Neural crest cell (in vitro differentiated cells): ENCODE results near the gene MYOG. TPM values are rescaled to one million over a fixed set of nuclear protein-coding genes. Genes with fewer than 3 reads are reported as not detected.

Source experiments
- DNase-seq: peaks from one replicate; pipeline ENCODE4 v3.0.0; 2021; ENCODE audit warnings: low read depth, mixed read lengths, low spot score
- H3K27ac Mint-ChIP-seq: one replicate; pipeline ENCODE4 v1.8.0; 2021; ENCODE audit warnings: mild to moderate bottlenecking, mixed read lengths; ENCODE audit not compliant: unreplicated experiment
- H3K27me3 Mint-ChIP-seq: 2 replicates; pipeline ENCODE4 v1.8.0; 2021; ENCODE audit warnings: low read depth, mild to moderate bottlenecking, mixed read lengths
- H3K36me3 Mint-ChIP-seq: 2 replicates; pipeline ENCODE4 v1.8.0; 2021; ENCODE audit warnings: low read depth, mild to moderate bottlenecking, mixed read lengths
- H3K4me1 Mint-ChIP-seq: 2 replicates; pipeline ENCODE4 v1.8.0; 2021; ENCODE audit warnings: mixed read lengths
- H3K4me3 Mint-ChIP-seq: one replicate; pipeline ENCODE4 v1.8.0; 2021; ENCODE audit warnings: mild to moderate bottlenecking, mixed read lengths
- H3K9me3 Mint-ChIP-seq: 2 replicates; pipeline ENCODE4 v1.8.0; 2021; ENCODE audit warnings: mixed read lengths
- CTCF ChIP-seq: fragments of 200-600 bp; sonication (generic); conservative IDR thresholded peaks from 2 replicates; pipeline ENCODE4 v1.5.0; 2021; ENCODE audit warnings: antibody characterized with exemption, mild to moderate bottlenecking
- total RNA-seq: library from RNA; stranded (reverse); gene quantifications from 2 replicates; pipeline ENCODE4 v1.2.1, GENCODE V29; 2021

The MYOG gene
- total RNA-seq, 1 donor from 2014 or later: not detected

- peaks cover 13% of the 10 kb centered on the region for H3K27me3 Mint-ChIP-seq
- no peak overlapping the region for H3K27ac Mint-ChIP-seq
- no peaks in the 10 kb centered on the region for H3K36me3 Mint-ChIP-seq
- H3K9me3 Mint-ChIP-seq: no peaks in the 10 kb centered on the region
- DNase-seq: no peak
- TF ChIP-seq CTCF: no peak
- no peaks in the 10 kb centered on the region for H3K4me1 Mint-ChIP-seq
- H3K4me3 Mint-ChIP-seq: no peak overlapping the region
Measured at GRCh38 chr1:203075236-203076030, 10.4 kb downstream of the MYOG start.

- no peak overlapping the region for H3K4me3 Mint-ChIP-seq
- H3K27ac Mint-ChIP-seq: no peak overlapping the region
- H3K4me1 Mint-ChIP-seq: peaks cover 5% of the 10 kb centered on the region
- no peak for TF ChIP-seq CTCF
- no peaks in the 10 kb centered on the region for H3K9me3 Mint-ChIP-seq
- peaks cover 9% of the 10 kb centered on the region for H3K27me3 Mint-ChIP-seq
- DNase-seq: no peak
- no peaks in the 10 kb centered on the region for H3K36me3 Mint-ChIP-seq
Measured at GRCh38 chr1:203074610-203075009, 11.2 kb downstream of the MYOG start.

- Mint-ChIP-seq H3K9me3 (no peaks in the 10 kb centered on the region), H3K27me3 (peaks cover 9% of the 10 kb centered on the region), H3K4me1 (peaks cover 17% of the 10 kb centered on the region), H3K36me3 (no peaks in the 10 kb centered on the region), H3K4me3 (no peak overlapping the region), H3K27ac (no peak overlapping the region)
- no peak for DNase-seq
- no peak for TF ChIP-seq CTCF
Measured at GRCh38 chr1:203073469-203073868, 12.3 kb downstream of the MYOG start.

GRCh38 chr1:203072911-203073310 is 12.9 kb downstream of the MYOG start:
- Mint-ChIP-seq H3K27ac (no peak overlapping the region), H3K36me3 (no peaks in the 10 kb centered on the region), H3K4me1 (peaks cover 17% of the 10 kb centered on the region), H3K4me3 (no peak overlapping the region), H3K27me3 (peaks cover 5% of the 10 kb centered on the region), H3K9me3 (no peaks in the 10 kb centered on the region)
- no peak for TF ChIP-seq CTCF
- DNase-seq: no peak

- DNase-seq: no peak
- Mint-ChIP-seq H3K27ac (peak overlapping the region; percentile 7), H3K27me3 (peaks cover 5% of the 10 kb centered on the region), H3K4me1 (peaks cover 17% of the 10 kb centered on the region), H3K9me3 (no peaks in the 10 kb centered on the region), H3K36me3 (no peaks in the 10 kb centered on the region), H3K4me3 (no peak overlapping the region)
- TF ChIP-seq CTCF: no peak
Measured at GRCh38 chr1:203072002-203072602, 13.7 kb downstream of the MYOG start.
